BLaER1 (cell line): ENCODE results near the gene RHOT1.

Source experiments
- H3K27ac ChIP-seq: shearing (Covaris generic); formaldehyde crosslinking; 2 replicates; pipeline ENCODE4 v1.8.1; 2022
- H3K27me3 ChIP-seq: shearing (Covaris generic); formaldehyde crosslinking; 2 replicates; pipeline ENCODE4 v1.8.1; 2022
- H3K36me3 ChIP-seq: shearing (Covaris generic); formaldehyde crosslinking; 2 replicates; pipeline ENCODE4 v1.8.1; 2022
- H3K4me1 ChIP-seq: shearing (Covaris generic); formaldehyde crosslinking; 2 replicates; pipeline ENCODE4 v1.8.1; 2022
- H3K4me2 ChIP-seq: shearing (Covaris generic); formaldehyde crosslinking; 2 replicates; pipeline ENCODE4 v1.8.1; 2022
- H3K4me3 ChIP-seq: shearing (Covaris generic); formaldehyde crosslinking; 2 replicates; pipeline ENCODE4 v1.8.1; 2022
- H3K9ac ChIP-seq: shearing (Covaris generic); formaldehyde crosslinking; 2 replicates; pipeline ENCODE4 v1.8.1; 2022
- H3K9me3 ChIP-seq: shearing (Covaris generic); formaldehyde crosslinking; 2 replicates; pipeline ENCODE4 v1.8.1; 2022
- H4K20me1 ChIP-seq: shearing (Covaris generic); formaldehyde crosslinking; 2 replicates; pipeline ENCODE4 v1.8.1; 2022
- Cebpa-rat ChIP-seq: shearing (Covaris generic); IDR thresholded peaks from 2 replicates; pipeline ENCODE4 v1.8.1; 2022

The RHOT1 gene

DNA sequence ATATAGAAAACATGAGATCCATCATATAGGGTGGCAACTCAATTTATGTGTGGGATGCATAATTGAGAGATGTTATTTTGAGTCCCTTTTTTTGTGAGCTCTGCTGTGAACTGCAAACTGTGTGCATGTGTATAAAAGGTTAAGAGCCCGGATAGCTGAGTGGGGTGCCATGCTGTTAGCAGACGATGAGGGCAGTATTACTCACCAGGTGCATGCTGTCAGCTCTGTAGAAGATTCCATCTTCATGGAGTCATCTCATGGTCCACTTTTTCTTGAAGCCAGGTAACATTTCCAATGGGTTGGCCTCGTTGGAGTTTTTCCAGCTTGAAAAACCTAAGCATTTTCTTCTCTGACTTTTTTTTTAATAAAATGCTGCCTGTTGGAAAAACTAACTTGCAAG is 80.3 kb downstream of the RHOT1 start:
- Histone ChIP-seq H3K4me2 (no peak overlapping the region), H3K4me3 (no peak overlapping the region), H3K9me3 (no peaks in the 10 kb centered on the region), H3K36me3 (peaks cover 15% of the 10 kb centered on the region; the same call in 1 of the 2 replicates), H3K4me1 (no peaks in the 10 kb centered on the region), H3K27ac (no peak overlapping the region), H4K20me1 (no peaks in the 10 kb centered on the region), H3K27me3 (no peaks in the 10 kb centered on the region), H3K9ac (no peak overlapping the region)
- no peak for TF ChIP-seq Cebpa-rat

DNA sequence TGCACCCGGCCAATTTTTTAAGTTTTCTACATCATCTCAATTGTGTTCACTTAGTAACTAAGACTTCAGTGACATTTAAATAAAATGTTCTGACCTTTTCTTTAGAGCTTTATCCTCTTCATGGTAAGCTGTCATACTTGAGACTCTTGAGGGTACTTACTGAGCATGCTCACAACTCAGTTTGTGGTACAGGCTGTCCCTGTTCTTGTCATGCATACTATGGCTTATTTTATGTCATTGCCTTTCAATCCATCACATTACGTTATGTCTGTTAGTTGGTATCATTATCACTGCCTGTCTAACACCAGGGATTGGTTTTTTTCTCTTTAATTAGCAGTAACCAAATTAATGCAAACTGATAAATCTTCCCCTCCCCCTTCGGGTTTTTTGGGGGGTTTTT is 81.4 kb downstream of the RHOT1 start:
- Histone ChIP-seq H3K27me3 (no peaks in the 10 kb centered on the region), H3K4me1 (no peaks in the 10 kb centered on the region), H4K20me1 (no peaks in the 10 kb centered on the region), H3K9ac (no peak overlapping the region), H3K4me2 (no peak overlapping the region), H3K36me3 (peaks cover 6% of the 10 kb centered on the region; the same call in 1 of the 2 replicates), H3K27ac (no peak overlapping the region), H3K9me3 (no peaks in the 10 kb centered on the region), H3K4me3 (no peak overlapping the region)
- no peak for TF ChIP-seq Cebpa-rat

DNA sequence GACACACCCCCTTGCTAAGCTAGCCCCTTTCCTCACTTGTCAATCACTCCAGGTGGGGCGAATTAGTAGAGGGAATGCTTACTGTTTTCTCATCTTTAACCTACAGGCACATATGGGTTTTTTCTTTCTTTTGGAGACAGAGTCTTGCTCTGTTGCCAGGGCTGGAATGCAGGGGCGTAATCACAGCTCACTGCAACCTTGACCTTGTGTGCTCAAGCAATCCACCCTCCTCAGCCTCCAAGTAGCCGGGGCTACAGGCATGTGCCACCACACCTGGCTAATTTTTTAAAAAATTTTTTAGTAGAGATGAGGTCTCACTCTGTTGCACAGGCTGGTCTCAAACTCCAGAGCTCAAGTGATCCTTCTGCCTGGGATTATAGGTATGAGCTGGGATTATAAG is 84.6 kb downstream of the RHOT1 start:
- H3K4me1 ChIP-seq: no peaks in the 10 kb centered on the region
- no peak overlapping the region for H3K4me2 ChIP-seq
- H3K27ac ChIP-seq: no peak overlapping the region
- H3K36me3 ChIP-seq: peaks cover 6% of the 10 kb centered on the region; the same call in 1 of the 2 replicates
- no peak for TF ChIP-seq Cebpa-rat
- H3K4me3 ChIP-seq: no peak overlapping the region
- no peak overlapping the region for H3K9ac ChIP-seq
- no peaks in the 10 kb centered on the region for H3K27me3 ChIP-seq
- no peaks in the 10 kb centered on the region for H3K9me3 ChIP-seq
- H4K20me1 ChIP-seq: no peaks in the 10 kb centered on the region

DNA sequence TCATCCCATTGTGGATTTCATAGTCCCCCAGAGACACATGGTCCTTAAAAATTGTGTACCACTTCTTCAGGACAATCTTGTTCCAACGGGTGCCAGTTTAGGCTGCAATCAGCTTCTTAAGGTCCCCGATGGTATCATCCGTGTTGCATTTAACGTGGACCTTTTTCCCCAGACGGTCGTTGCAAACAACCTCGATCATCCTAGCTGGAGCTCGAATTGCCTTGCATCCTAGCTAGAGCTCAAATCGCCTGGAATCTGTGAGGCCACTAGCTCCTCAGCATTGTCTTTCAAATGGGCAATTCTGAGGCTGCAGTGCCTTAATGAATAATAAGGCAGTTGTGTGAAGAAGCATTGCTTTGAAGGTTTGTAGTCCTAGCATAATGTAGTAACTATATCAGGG is 85.6 kb downstream of the RHOT1 start:
- H3K4me2 ChIP-seq: no peak overlapping the region
- H3K9ac ChIP-seq: no peak overlapping the region
- H3K9me3 ChIP-seq: no peaks in the 10 kb centered on the region
- H4K20me1 ChIP-seq: no peaks in the 10 kb centered on the region
- no peaks in the 10 kb centered on the region for H3K4me1 ChIP-seq
- no peak for TF ChIP-seq Cebpa-rat
- no peak overlapping the region for H3K4me3 ChIP-seq
- peaks cover 6% of the 10 kb centered on the region; the same call in 1 of the 2 replicates for H3K36me3 ChIP-seq
- H3K27me3 ChIP-seq: no peaks in the 10 kb centered on the region
- H3K27ac ChIP-seq: no peak overlapping the region

DNA sequence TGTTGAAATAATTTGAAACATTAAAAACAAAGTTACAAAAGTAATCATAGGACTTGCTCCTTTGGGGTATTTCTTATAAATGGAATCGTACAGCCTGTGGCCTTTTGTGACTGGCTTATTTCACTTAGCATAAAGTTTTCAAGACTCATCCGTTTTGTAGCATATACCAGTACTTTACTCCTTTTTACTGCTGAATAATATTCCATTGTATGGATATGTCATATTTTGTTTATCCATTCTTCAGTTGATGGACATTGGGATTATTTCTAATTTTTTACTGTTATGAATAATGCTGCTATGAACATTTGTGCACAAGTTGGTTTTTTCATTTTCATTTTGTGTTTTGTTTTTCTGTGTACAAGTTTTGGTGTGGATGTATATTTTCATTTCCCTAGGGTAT is 93.3 kb downstream of the RHOT1 start:
- no peak overlapping the region for H3K4me2 ChIP-seq
- H3K9me3 ChIP-seq: no peaks in the 10 kb centered on the region
- H3K4me1 ChIP-seq: no peaks in the 10 kb centered on the region
- TF ChIP-seq Cebpa-rat: no peak
- H4K20me1 ChIP-seq: no peaks in the 10 kb centered on the region
- H3K4me3 ChIP-seq: no peak overlapping the region
- no peaks in the 10 kb centered on the region for H3K36me3 ChIP-seq
- H3K9ac ChIP-seq: no peak overlapping the region
- H3K27ac ChIP-seq: no peak overlapping the region
- H3K27me3 ChIP-seq: no peaks in the 10 kb centered on the region

DNA sequence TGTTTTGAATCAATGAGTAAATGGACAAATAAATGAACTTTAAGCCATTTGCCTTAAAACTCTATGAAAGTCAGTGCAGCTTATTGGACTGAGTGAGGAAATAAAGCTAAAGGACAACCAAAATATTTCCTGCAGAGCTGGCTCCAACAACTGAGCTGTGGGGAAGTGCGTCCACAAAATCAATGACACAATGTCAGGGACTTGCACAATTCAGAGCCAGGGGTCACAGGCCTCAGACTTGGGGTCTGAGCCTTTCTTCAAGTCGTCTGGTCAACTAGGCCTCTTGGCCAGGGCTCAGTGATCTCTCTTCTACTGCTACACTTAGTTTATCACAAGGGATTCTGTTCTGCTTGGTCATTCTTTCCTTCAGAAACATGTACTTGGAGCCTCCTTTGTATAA is 97.2 kb downstream of the RHOT1 start:
- Histone ChIP-seq H3K36me3 (no peaks in the 10 kb centered on the region), H3K4me3 (no peak overlapping the region), H3K4me2 (no peak overlapping the region), H3K9ac (no peak overlapping the region), H3K27me3 (no peaks in the 10 kb centered on the region), H3K9me3 (no peaks in the 10 kb centered on the region), H4K20me1 (no peaks in the 10 kb centered on the region), H3K27ac (no peak overlapping the region), H3K4me1 (no peaks in the 10 kb centered on the region)
- no peak for TF ChIP-seq Cebpa-rat

DNA sequence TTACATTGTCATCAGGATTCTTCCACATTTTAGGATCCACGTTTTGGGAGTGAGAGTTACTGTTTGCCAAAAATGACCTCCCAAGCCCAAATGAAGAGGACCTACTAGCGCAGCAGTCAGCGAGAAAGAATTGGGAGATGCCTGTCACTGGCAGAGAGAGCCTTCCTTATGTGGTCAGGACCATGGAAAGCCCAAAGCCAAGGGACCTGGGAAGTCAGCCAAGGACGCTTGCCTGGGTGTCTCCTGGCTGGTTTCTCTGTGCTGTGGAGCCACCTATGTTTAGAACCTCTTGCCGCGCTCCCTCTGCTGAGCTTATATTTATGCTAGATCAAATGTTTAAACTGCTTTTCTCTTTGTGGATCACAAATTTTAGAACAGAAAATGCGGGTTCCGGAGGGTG is 98.4 kb downstream of the RHOT1 start:
- no peaks in the 10 kb centered on the region for H4K20me1 ChIP-seq
- no peaks in the 10 kb centered on the region for H3K36me3 ChIP-seq
- H3K4me2 ChIP-seq: no peak overlapping the region
- H3K9me3 ChIP-seq: no peaks in the 10 kb centered on the region
- H3K4me1 ChIP-seq: no peaks in the 10 kb centered on the region
- H3K27me3 ChIP-seq: no peaks in the 10 kb centered on the region
- H3K4me3 ChIP-seq: no peak overlapping the region
- no peak for TF ChIP-seq Cebpa-rat
- H3K27ac ChIP-seq: no peak overlapping the region
- no peak overlapping the region for H3K9ac ChIP-seq

DNA sequence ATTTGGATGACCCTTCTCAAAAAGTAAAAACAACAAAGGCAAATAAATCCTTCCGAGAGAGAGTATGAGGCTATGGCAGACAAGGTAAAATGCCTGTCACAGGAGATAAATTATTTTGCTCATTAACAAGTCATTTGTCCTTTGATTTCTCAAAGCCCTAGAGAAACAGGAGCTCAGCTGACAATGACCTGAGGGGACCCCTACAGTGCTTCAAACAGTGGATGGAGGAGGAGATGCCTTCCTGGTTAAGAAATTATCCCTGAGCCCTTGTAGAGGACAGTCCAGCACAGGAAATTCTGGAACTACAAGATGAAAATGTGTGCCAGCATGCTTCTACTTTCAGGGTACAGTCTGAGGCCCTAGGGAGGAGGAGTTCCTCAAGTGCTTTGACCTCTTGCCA is 99.3 kb downstream of the RHOT1 start:
- Histone ChIP-seq H3K4me2 (no peak overlapping the region), H3K4me1 (no peaks in the 10 kb centered on the region), H3K27me3 (no peaks in the 10 kb centered on the region), H3K9me3 (no peaks in the 10 kb centered on the region), H3K9ac (no peak overlapping the region), H3K36me3 (no peaks in the 10 kb centered on the region), H4K20me1 (no peaks in the 10 kb centered on the region), H3K27ac (no peak overlapping the region), H3K4me3 (no peak overlapping the region)
- TF ChIP-seq Cebpa-rat: no peak

DNA sequence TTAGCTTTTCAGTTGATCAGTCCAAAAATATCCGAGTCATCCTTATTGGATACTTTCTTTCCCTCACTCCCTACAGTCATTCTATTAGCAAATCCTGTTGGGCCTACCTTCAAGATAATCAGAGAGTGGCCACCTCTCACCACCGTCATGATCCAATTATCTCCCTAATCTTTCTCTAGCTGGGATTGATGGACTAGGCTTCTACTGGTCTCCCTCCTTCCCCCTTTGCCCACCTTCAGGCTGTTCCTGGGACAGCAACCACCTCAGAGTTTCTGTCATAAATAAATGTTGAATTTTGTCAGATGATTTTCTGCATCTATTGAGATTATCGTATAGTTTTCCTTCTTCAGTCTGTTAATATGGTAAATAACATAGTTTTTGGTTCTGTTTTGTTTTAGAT is 107.2 kb downstream of the RHOT1 start:
- Histone ChIP-seq H3K4me1 (no peaks in the 10 kb centered on the region), H3K36me3 (no peaks in the 10 kb centered on the region), H4K20me1 (no peaks in the 10 kb centered on the region), H3K9ac (no peak overlapping the region), H3K27me3 (no peaks in the 10 kb centered on the region), H3K4me2 (no peak overlapping the region), H3K9me3 (no peaks in the 10 kb centered on the region), H3K27ac (no peak overlapping the region), H3K4me3 (no peak overlapping the region)
- TF ChIP-seq Cebpa-rat: no peak

DNA sequence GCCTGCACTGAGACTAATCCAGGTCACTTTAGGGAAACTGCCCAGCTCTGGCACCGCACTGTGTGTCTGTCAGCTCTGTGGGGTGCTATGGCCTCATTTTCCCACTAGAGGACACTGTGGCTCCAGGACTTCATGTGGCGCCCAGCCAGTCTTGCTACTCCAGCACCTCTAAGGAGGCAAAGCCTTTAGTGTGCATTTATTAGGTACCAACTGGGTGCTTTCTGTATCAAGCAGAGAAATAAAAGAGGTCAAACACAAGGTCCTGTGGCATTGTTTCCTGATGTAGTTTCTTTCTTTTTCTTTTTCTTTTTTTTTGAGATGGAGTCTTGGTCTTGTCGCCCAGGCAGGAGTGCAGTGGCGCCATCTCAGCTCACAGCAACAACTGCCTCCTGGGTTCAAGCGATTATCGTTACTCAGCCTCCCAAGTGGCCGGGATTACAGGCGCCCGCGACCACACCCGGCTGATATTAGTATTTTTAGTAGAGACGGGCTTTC is 110.9 kb downstream of the RHOT1 start:
- no peak overlapping the region for H3K27ac ChIP-seq
- no peaks in the 10 kb centered on the region for H3K36me3 ChIP-seq
- peaks cover 16% of the 10 kb centered on the region for H3K4me1 ChIP-seq
- TF ChIP-seq Cebpa-rat: no peak
- no peak overlapping the region for H3K4me2 ChIP-seq
- no peaks in the 10 kb centered on the region for H4K20me1 ChIP-seq
- no peak overlapping the region for H3K9ac ChIP-seq
- no peaks in the 10 kb centered on the region for H3K27me3 ChIP-seq
- H3K9me3 ChIP-seq: no peaks in the 10 kb centered on the region
- no peak overlapping the region for H3K4me3 ChIP-seq

DNA sequence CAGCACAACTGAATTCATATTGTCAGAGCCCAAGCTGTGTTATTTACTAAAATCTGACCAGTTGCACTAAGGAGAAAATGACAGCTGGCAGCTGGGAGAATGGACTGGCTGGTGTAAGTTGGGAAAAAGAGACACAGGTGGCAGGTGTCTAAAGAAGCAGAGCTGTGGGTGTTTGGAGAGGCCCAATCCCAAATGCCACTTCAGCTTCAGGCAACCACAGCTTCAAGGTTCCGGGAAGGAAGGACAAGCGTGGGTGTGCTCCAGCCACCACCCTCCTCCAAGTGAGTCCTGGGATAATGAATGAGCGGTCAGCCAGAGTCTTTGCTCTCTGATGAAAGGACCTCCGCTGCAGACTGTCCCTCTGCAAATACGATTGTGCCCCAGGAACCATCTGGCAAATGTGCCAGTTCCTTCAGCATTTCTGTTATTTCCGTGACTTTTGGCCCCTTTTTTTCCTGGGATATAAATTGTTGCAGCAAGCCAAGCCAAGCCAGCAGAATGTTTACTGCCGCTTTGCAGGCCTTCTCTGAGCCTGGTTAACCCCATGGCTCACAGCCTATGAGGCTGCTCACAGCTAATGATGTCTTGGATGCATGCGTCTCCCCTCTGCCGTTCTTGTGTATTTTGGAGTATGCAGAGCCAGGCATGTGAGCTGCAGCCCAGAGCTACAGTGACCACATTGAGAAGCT is 113.9 kb downstream of the RHOT1 start:
- Histone ChIP-seq H3K4me2 (peak overlapping the region; percentile 65), H3K9ac (0 out of 2 replicates have a peak overlapping the region, but pooled peaks have one; percentile 18), H3K9me3 (no peaks in the 10 kb centered on the region), H3K4me1 (peaks cover 24% of the 10 kb centered on the region), H4K20me1 (no peaks in the 10 kb centered on the region), H3K27me3 (peaks cover 4% of the 10 kb centered on the region; the same call in 1 of the 2 replicates), H3K27ac (no peak overlapping the region), H3K4me3 (no peak overlapping the region), H3K36me3 (no peaks in the 10 kb centered on the region)
- TF ChIP-seq Cebpa-rat: no peak
